GM18508 (cell line): ENCODE results near the gene MSI1.

Experiments
- ATAC-seq: cut with Tn5 transposase; IDR thresholded peaks from one replicate; pipeline ENCODE4 v1.9.1; 2021; ENCODE audit warnings: moderate number of reproducible peaks; ENCODE audit not compliant: insufficient read depth, unreplicated experiment

MSI1 gene

GRCh38 chr12:120328228-120328627, 40.7 kb downstream of the MSI1 start:
- ATAC-seq, result no peak

- no peak for ATAC-seq
These were observed 41.4 kb downstream of the MSI1 start, which contains the start of gene PLA2G1B for GRCh38 chr12:120327593-120327992. Gene PLA2G1B, minus strand, starts transcription at chr12:120327779. Its CDS starts 26 bp downstream, at chr12:120327753.

GRCh38 chr12:120324841-120325417, 44.0 kb downstream of the MSI1 start:
- ATAC-seq, result no peak

GRCh38 chr12:120323772-120324171, 45.2 kb downstream of the MSI1 start:
- ATAC-seq, result no peak

GRCh38 chr12:120321382-120322202, 47.4 kb downstream of the MSI1 start:
- ATAC-seq, result no peak

GRCh38 chr12:120317224-120318105, 51.5 kb downstream of the MSI1 start:
- ATAC-seq, result peak; percentile 95

- no peak for ATAC-seq
These were observed 52.2 kb downstream of the MSI1 start for GRCh38 chr12:120316798-120317223.

- ATAC-seq, result no peak
These were observed 54.7 kb downstream of the MSI1 start for GRCh38 chr12:120314220-120314619.

- peak; percentile 73 for ATAC-seq
These were observed 66.8 kb downstream of the MSI1 start, which contains the start of gene SIRT4 for GRCh38 chr12:120301962-120302815. Gene SIRT4, plus strand, starts transcription at chr12:120302321. Its CDS starts 1,241 bp downstream, at chr12:120303562.

- ATAC-seq, result no peak
These were observed 76.1 kb downstream of the MSI1 start, which contains the start of gene RNU4-1 for GRCh38 chr12:120292661-120293531. Gene RNU4-1, minus strand, starts transcription at chr12:120293237.

- no peak for ATAC-seq
These were observed 76.6 kb downstream of the MSI1 start for GRCh38 chr12:120292411-120292660.
